CD4-positive, CD25-positive, alpha-beta regulatory T cell (primary cell): ENCODE measurements around the gene MAIP1. TPM values are rescaled to one million over a fixed set of nuclear protein-coding genes. Genes with fewer than 3 reads are reported as not detected.

Experiments used
- ATAC-seq, 2 donors: fragments of 150-1000 bp; cut with Tn5 transposase; one replicate each; pipeline ENCODE4 v1.10.0; 2021; ENCODE audit warnings: low read depth in 2 of 2, moderate number of reproducible peaks in 2 of 2, moderate library complexity in 1 of 2
- DNase-seq, 3 donors: peaks; one replicate each; pipeline versions ENCODE4 v3.0.0 to v3.0.0-alpha.2; 2012 to 2022; ENCODE audit warnings: mixed read lengths in 1 of 3
- H3K27ac ChIP-seq: one replicate; pipeline ENCODE4 v1.7.0; 2013; ENCODE audit warnings: mild to moderate bottlenecking, low read length; ENCODE audit not compliant: insufficient read depth, poor library complexity, severe bottlenecking
- H3K27me3 ChIP-seq: one replicate; pipeline ENCODE4 v1.7.0; 2013; ENCODE audit warnings: low read length; ENCODE audit not compliant: control insufficient read depth, insufficient read depth
- H3K36me3 ChIP-seq: one replicate; pipeline ENCODE4 v1.7.0; 2013; ENCODE audit warnings: mild to moderate bottlenecking, low read length, moderate library complexity; ENCODE audit not compliant: control insufficient read depth, insufficient read depth
- H3K4me1 ChIP-seq: 2 replicates; pipeline ENCODE4 v1.7.0; 2013; ENCODE audit warnings: mild to moderate bottlenecking, low read length; ENCODE audit not compliant: insufficient read depth, control insufficient read depth, poor library complexity, severe bottlenecking
- H3K4me3 ChIP-seq: one replicate; pipeline ENCODE4 v1.7.0; 2013; ENCODE audit warnings: low read depth, mild to moderate bottlenecking, low read length, moderate library complexity
- H3K9me3 ChIP-seq, 2 experiments: 1 replicate in 1 of 2; 2 replicates in 1 of 2; pipeline ENCODE4 v1.7.0; 2013; ENCODE audit warnings: low read length in 2 of 2, mild to moderate bottlenecking in 1 of 2, moderate library complexity in 1 of 2; ENCODE audit not compliant: control insufficient read depth in 2 of 2
- H3K27ac Mint-ChIP-seq, 3 donors: one replicate each; pipeline ENCODE4 v1.8.0; 2020 to 2022; ENCODE audit warnings: mild to moderate bottlenecking in 3 of 3, mixed read lengths in 3 of 3, moderate library complexity in 2 of 3
- H3K27me3 Mint-ChIP-seq: one replicate; pipeline ENCODE4 v1.8.0; 2022; ENCODE audit warnings: mild to moderate bottlenecking, mixed read lengths
- H3K36me3 Mint-ChIP-seq: one replicate; pipeline ENCODE4 v1.8.0; 2020; ENCODE audit warnings: mixed read lengths
- H3K4me1 Mint-ChIP-seq, 4 donors: one replicate each; pipeline ENCODE4 v1.8.0; 2020 to 2022; ENCODE audit warnings: mixed read lengths in 4 of 4, mild to moderate bottlenecking in 1 of 4
- H3K4me3 Mint-ChIP-seq, 4 donors: one replicate each; pipeline ENCODE4 v1.8.0; 2020 to 2022; ENCODE audit warnings: mild to moderate bottlenecking in 4 of 4, mixed read lengths in 4 of 4, moderate library complexity in 3 of 4
- H3K9me3 Mint-ChIP-seq, 7 donors: one replicate each; pipeline ENCODE4 v1.8.0; 2020 to 2022; ENCODE audit warnings: mixed read lengths in 7 of 7, mild to moderate bottlenecking in 3 of 7, moderate library complexity in 2 of 7
- polyA plus RNA-seq, 4 donors: library from polyadenylated mRNA; unstranded; fragments of 300-500 nt; fragmentation: Illumina TruSeq; gene quantifications; one replicate each; pipeline ENCODE4 v1.2.3, GENCODE V29; 2021
- total RNA-seq: library from RNA; stranded (reverse); gene quantifications from one replicate; pipeline ENCODE4 v1.2.3, GENCODE V29; 2022

MAIP1 gene
- total and polyA plus RNA-seq, 5 donors from 2014 or later: 17.7 to 25.5 (median 21.5) TPM

DNA sequence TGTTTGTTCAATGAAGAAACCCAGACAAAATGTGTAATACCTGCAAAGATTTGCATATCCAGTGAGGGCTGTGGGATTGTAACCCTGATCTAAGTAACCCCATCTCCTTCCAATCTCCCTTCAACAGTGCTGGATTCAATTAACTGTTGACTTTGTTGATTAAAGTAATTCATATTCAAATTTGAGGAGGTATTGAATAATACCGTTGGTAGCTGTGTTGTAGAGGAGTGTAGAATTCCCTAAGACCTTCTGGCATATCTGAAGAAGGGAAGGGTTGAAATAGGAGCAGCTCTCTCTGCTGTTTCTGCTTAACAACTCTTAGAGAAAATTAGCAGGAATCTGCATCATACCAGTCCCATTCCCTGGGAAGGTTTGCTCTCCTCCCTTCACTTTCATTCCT is 28.2 kb downstream of the MAIP1 start:
- no peaks in the 10 kb centered on the region for H3K9me3 ChIP-seq
- H3K4me1 ChIP-seq: peaks cover 3% of the 10 kb centered on the region
- H3K36me3 ChIP-seq: no peaks in the 10 kb centered on the region
- H3K4me3 Mint-ChIP-seq: no peak overlapping the region
- no peaks in the 10 kb centered on the region for H3K36me3 Mint-ChIP-seq
- H3K4me3 ChIP-seq: no peak overlapping the region
- H3K27ac Mint-ChIP-seq: no peak overlapping the region
- H3K9me3 Mint-ChIP-seq: no peaks in the 10 kb centered on the region
- H3K27me3 Mint-ChIP-seq: no peaks in the 10 kb centered on the region
- H3K27me3 ChIP-seq: no peaks in the 10 kb centered on the region
- ATAC-seq: no peak
- DNase-seq: no peak
- H3K27ac ChIP-seq: no peak overlapping the region
- peaks cover 3 to 12% (median 7%) of the 10 kb centered on the region in 4 donors for H3K4me1 Mint-ChIP-seq

DNA sequence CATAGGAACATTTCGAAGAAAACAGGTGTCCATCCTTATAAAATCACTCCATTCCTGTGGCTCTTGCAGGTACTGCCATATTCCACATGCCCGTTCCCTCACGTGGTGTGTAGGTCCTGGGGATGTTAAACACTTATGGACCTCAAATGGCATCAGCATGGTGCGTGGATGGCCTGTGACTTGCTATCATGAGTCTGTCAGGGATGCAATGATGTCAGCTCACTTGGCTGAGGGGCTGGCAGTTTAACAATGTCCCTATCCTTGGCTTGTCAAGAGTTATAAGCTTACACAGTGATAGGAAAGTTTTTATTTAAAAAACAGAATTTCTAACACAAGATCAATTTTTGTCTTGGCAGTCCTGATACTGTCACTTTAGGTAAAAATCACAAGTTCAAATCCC is 28.8 kb downstream of the MAIP1 start:
- Mint-ChIP-seq H3K4me1 (peaks cover 0 to 12% (median 4%) of the 10 kb centered on the region in 4 donors), H3K27ac (peak overlapping the region in 1 of 3 donors; percentile 35), H3K4me3 (no peak overlapping the region), H3K27me3 (no peaks in the 10 kb centered on the region), H3K9me3 (no peaks in the 10 kb centered on the region), H3K36me3 (no peaks in the 10 kb centered on the region)
- no peaks in the 10 kb centered on the region for H3K9me3 ChIP-seq
- DNase-seq (no peak), ATAC-seq (no peak)
- H3K27ac ChIP-seq: no peak overlapping the region
- peaks cover 3% of the 10 kb centered on the region for H3K4me1 ChIP-seq
- no peaks in the 10 kb centered on the region for H3K27me3 ChIP-seq
- no peak overlapping the region for H3K4me3 ChIP-seq
- no peaks in the 10 kb centered on the region for H3K36me3 ChIP-seq

DNA sequence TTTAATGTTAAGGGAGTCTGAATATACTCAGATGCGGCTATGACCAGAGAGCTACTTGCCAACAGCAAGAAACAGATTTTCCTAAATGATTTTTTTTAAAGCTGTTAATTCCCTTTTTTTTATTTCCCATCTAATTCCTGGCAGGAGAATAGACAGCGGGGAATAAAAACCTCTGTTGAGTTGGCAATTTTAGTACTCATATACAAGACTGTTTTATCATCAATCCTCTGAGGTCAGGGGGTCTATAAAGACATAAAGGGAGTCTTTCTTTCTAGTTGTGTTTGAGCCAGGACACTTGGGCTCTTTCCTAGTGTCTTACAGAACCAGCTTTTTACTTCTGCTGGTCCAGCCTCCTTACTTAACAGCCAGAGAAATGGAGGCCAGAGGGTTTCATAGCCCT is 29.4 kb downstream of the MAIP1 start:
- Mint-ChIP-seq H3K4me1 (peaks cover 0 to 11% (median 3%) of the 10 kb centered on the region in 4 donors), H3K27me3 (no peaks in the 10 kb centered on the region), H3K4me3 (no peak overlapping the region), H3K9me3 (no peaks in the 10 kb centered on the region), H3K36me3 (no peaks in the 10 kb centered on the region), H3K27ac (peak overlapping the region in 1 of 3 donors; percentile 35)
- no peaks in the 10 kb centered on the region for H3K27me3 ChIP-seq
- no peaks in the 10 kb centered on the region for H3K9me3 ChIP-seq
- no peak overlapping the region for H3K27ac ChIP-seq
- ATAC-seq: no peak
- H3K36me3 ChIP-seq: no peaks in the 10 kb centered on the region
- no peak for DNase-seq
- no peak overlapping the region for H3K4me3 ChIP-seq
- H3K4me1 ChIP-seq: peaks cover 3% of the 10 kb centered on the region

DNA sequence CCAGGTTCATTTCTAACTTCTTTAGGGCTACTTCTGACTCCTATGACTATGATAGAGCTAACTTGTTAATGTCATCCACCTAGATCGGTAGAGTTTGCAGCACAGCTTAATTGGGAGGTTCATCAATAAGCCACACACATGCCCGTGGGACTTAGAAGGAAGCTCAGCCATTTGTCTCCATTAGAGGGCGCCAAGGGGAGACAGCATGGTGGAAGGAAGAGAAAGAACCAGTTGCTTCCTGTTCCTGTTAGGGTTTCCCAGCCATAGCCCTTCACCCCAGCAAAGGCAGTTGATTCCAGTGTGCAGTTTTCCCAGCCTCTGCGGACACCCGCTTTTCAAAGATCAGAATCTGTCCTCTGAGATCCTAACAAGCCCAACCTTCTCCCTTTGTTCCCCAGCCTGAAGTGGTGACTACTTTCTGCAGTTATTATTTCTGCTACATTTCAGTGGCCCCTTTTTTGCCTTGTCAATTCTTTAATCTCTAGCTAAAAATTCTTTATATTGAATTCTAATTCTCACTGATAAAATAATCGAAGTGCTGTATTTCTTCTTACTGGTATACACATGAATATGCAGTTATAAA is 30.3 kb downstream of the MAIP1 start:
- Mint-ChIP-seq H3K36me3 (no peaks in the 10 kb centered on the region), H3K4me3 (no peak overlapping the region), H3K4me1 (peaks cover 0 to 6% (median 0%) of the 10 kb centered on the region in 4 donors), H3K9me3 (no peaks in the 10 kb centered on the region), H3K27me3 (no peaks in the 10 kb centered on the region), H3K27ac (peak overlapping the region in 1 of 3 donors; percentile 52)
- Histone ChIP-seq H3K36me3 (no peaks in the 10 kb centered on the region), H3K4me1 (no peaks in the 10 kb centered on the region), H3K27me3 (no peaks in the 10 kb centered on the region), H3K9me3 (no peaks in the 10 kb centered on the region), H3K4me3 (no peak overlapping the region), H3K27ac (no peak overlapping the region)
- DNase-seq (peak; percentile 7 to 85 (median 44)), ATAC-seq (peak in 1 of 2 donors; percentile 53)

DNA sequence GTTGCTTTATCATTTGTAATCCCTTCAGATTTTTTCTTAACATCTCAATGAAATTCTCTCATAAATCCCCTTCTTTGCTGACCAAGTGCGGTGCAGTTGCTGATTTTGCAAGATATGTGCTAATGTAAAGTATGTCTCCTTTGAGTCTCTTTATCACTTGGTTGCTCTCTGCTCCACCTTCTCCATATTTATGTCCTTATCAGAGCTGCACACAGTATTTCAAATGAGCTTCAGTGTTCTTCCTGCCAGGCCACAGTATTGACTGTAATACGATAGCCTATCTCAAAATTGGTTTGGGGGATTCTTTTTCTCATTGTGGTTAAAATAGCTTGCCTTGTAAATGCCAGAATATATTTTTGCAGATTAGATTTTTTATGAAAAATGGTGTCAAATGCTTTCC is 32.2 kb downstream of the MAIP1 start:
- H3K4me3 ChIP-seq: no peak overlapping the region

DNA sequence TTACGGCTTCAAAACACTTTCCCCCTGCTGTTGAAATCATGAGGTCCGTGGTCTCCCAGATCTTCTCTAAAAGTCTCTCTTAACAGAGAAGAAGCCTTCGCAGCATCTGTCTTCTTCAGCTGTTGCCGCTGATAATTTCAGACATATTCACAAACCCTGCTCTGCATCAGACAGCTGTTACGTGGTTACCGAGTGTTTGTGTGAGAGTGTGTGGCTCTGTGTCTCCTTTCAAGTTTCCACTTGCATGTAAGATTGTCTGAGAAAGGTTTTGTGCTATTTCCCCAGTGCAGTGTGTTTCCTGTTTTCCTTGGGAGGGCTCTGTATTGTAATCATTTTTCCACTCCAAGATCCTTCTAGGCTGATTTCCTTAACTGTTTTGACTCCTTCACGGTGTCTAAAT is 32.8 kb downstream of the MAIP1 start:
- H3K4me3 Mint-ChIP-seq: no peak overlapping the region
- no peaks in the 10 kb centered on the region for H3K9me3 Mint-ChIP-seq

More for the DNA sequence above, 32.2 kb downstream of the MAIP1 start:
- Mint-ChIP-seq H3K4me3 (no peak overlapping the region), H3K27me3 (no peaks in the 10 kb centered on the region), H3K9me3 (no peaks in the 10 kb centered on the region), H3K36me3 (no peaks in the 10 kb centered on the region), H3K4me1 (peaks cover 0 to 6% (median 0%) of the 10 kb centered on the region in 4 donors), H3K27ac (no peak overlapping the region)
- Histone ChIP-seq H3K4me1 (no peaks in the 10 kb centered on the region), H3K27ac (no peak overlapping the region), H3K36me3 (no peaks in the 10 kb centered on the region), H3K9me3 (no peaks in the 10 kb centered on the region), H3K27me3 (no peaks in the 10 kb centered on the region)
- no peak for DNase-seq
- no peak for ATAC-seq

DNA sequence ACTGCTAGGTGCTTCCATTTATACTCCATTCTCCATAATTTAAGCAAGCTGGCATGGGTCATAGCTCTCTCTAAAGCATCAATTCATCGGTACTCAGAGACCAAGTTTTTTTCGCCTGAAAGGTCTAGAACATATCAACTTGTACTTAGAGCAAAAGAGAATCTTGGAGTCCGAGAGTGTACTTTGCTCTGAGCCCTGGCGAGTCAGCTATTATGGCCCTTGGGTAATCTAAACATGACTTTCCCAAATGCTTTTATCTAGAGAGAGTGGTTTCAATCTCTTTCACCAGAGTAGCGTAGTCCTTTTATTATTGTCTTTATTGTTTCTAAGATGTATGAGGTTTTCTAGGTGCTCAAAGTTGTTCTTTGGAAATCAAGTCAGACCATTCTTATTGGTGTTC is 34.4 kb downstream of the MAIP1 start:
- Histone ChIP-seq H3K4me1 (no peaks in the 10 kb centered on the region), H3K27me3 (no peaks in the 10 kb centered on the region), H3K4me3 (no peak overlapping the region), H3K27ac (no peak overlapping the region), H3K36me3 (no peaks in the 10 kb centered on the region), H3K9me3 (no peaks in the 10 kb centered on the region)
- ATAC-seq (no peak), DNase-seq (no peak)
- no peaks in the 10 kb centered on the region for H3K27me3 Mint-ChIP-seq
- no peak overlapping the region for H3K4me3 Mint-ChIP-seq
- H3K36me3 Mint-ChIP-seq: no peaks in the 10 kb centered on the region
- peaks cover 0 to 6% (median 0%) of the 10 kb centered on the region in 4 donors for H3K4me1 Mint-ChIP-seq
- H3K27ac Mint-ChIP-seq: no peak overlapping the region
- H3K9me3 Mint-ChIP-seq: no peaks in the 10 kb centered on the region

More for the DNA sequence above, 32.8 kb downstream of the MAIP1 start:
- Histone ChIP-seq H3K27me3 (no peaks in the 10 kb centered on the region), H3K9me3 (no peaks in the 10 kb centered on the region), H3K4me3 (no peak overlapping the region), H3K36me3 (no peaks in the 10 kb centered on the region), H3K4me1 (no peaks in the 10 kb centered on the region), H3K27ac (no peak overlapping the region)
- Mint-ChIP-seq H3K4me1 (peaks cover 0 to 6% (median 0%) of the 10 kb centered on the region in 4 donors), H3K36me3 (no peaks in the 10 kb centered on the region), H3K27ac (no peak overlapping the region), H3K27me3 (no peaks in the 10 kb centered on the region)
- ATAC-seq (no peak), DNase-seq (no peak)

DNA sequence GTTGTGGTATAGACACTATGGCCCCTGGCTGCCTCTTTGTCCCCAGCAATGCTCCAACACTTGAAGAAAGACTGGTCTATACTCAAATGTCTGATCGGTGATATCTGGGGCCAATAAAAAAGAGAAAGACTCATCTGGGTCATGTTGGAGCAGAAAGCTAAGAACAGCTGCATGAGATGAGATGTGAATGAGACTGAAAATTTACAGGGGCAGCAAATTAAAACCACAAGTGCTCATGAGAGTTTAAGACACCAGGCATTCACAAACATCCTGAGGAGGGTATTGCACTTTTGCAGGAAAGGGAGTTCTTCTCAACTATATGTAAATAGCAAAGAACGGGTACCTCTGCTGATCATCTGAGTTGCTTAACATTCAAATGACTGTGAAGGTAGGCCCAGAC is 36.3 kb downstream of the MAIP1 start:
- Mint-ChIP-seq H3K9me3 (no peaks in the 10 kb centered on the region), H3K4me1 (no peaks in the 10 kb centered on the region), H3K27me3 (no peaks in the 10 kb centered on the region), H3K4me3 (no peak overlapping the region), H3K36me3 (no peaks in the 10 kb centered on the region), H3K27ac (no peak overlapping the region)
- Histone ChIP-seq H3K4me3 (no peak overlapping the region), H3K4me1 (no peaks in the 10 kb centered on the region), H3K27me3 (no peaks in the 10 kb centered on the region), H3K9me3 (no peaks in the 10 kb centered on the region), H3K36me3 (no peaks in the 10 kb centered on the region), H3K27ac (no peak overlapping the region)
- no peak for ATAC-seq
- no peak for DNase-seq
